HG03354 (cell line): ENCODE data around the gene CXCL3.
"Not testable (repeated sequence)": the region's sequence is repeated elsewhere in the genome, so short reads cannot be mapped to it uniquely, and the experiment has no call there.

Experiments
- ATAC-seq: cut with Tn5 transposase; IDR thresholded peaks from one replicate; pipeline ENCODE4 v1.9.1; 2021; ENCODE audit warnings: mild to moderate bottlenecking; ENCODE audit not compliant: unreplicated experiment, poor library complexity, severe bottlenecking

The CXCL3 gene

DNA sequence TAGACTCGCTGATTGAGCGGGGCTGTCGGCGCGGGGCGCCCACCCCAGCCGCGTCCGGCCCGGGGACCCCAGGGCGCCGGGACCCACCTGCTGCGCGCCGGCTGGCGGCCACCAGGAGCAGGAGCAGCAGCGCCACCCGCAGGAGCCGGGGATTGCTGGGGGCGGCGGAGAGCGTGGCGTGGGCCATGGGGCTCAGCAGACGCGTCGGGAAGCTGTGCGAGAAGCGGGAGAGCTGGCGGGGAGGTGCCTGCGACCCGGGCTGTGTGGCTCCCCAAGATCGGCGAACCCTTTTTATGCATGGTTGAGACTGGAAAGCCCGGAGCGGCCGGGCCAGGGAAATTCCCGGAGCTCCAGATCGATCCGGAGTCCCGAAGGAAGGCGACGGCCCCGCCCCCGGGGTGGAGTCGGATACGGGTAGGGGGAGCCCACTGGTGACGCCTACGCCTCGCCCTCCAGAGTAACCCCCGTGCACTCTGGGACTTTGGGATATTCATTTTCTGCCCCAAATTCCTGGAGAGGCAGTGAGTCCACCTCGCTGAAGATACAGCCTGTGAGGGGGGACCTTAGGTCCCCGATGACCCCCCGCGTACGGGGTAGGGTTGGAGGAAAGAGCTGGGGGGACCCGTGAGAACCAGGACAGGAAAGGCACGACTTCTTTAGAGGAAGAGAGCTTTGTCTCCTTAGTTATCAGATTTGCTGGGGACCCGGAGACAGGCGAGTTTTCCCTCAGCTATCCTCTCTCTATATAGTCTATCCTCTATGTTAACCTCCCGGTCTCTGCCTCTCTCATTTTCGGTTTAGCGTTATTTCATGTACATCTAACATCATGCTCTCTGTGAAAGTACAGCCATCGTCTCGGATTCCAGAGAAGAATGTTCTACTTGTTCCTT, at the start of gene CXCL3:
Gene CXCL3 (minus strand): TSS at position 265 of the 890 bp plus-strand sequence. CDS start 78 bp downstream, at position 187.
- peak; percentile 55 for ATAC-seq

DNA sequence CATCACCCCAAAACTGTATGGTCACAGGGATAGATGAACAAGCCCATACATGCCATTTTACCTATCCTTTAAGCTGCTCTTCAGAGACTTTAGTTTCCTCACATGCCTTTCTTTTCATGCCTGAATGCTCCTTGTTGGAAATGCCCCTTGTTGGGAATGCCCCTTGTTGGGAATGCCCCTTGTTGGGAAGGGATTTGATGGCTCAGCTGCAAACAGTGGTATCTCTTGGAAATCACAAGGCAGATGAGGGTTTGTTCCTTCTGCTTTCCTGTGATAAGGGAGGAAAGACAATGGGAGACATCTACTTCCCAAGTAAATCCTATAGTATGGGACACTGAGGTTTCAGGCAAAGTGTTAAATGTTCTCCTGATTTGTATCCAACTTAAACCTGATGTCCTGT, 49.0 kb upstream of the CXCL3 start:
- no peak for ATAC-seq

DNA sequence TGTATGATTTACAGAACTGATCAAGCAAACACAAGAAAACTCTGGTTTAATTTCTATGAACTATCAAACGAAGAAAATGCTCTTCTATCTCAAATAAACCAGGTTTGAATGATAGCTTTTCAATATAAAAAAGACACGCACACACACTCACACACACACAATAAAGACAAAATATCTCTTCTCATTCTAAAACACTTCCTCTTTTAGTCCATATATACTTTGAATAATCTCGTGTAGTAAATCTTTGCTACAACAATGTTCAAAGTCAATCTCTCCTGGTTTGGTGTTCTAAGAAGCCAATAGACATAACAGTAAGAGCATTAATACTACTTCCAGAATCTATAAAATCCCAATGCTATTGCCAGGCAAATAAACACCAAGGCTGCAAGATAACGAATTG, 47.2 kb upstream of the CXCL3 start:
- no peak for ATAC-seq

DNA sequence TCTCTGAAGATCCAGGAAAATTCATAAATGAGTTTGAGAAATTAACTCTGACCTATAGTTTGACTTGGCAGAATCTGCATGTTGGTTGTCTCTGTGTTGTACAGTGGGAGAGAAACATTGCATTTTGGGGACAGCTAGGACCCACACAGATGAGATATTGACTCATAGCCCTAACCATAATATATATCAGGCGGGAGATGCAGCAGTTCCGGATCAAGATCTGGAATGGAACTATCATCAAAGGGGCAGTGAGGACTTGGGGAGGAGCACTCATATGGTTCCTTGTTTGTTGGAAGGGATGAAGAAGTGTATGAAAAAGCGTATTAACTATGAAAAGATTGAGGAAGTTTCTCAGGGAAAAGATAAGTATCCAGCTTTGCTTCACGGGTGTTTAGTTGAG, 46.5 kb upstream of the CXCL3 start:
- ATAC-seq = no peak

DNA sequence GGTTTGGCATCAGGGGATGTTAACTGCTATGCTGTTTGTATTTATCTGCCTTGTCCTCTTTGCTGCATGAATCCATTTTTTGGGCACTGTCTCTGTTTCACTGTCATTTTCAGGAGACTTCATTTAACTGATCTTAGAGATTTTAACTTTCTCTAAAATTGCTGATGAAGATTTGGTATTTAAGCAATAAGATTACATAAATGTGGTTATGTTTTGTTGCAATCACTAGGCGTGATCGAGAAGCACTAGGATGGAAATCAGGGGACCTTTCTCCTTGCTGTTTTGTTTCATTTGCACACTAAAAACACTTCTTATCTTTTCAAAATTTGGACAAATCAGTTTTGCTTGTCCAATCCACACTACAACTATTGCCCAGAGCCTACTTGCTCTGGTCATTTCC, 45.1 kb upstream of the CXCL3 start:
- ATAC-seq = no peak

DNA sequence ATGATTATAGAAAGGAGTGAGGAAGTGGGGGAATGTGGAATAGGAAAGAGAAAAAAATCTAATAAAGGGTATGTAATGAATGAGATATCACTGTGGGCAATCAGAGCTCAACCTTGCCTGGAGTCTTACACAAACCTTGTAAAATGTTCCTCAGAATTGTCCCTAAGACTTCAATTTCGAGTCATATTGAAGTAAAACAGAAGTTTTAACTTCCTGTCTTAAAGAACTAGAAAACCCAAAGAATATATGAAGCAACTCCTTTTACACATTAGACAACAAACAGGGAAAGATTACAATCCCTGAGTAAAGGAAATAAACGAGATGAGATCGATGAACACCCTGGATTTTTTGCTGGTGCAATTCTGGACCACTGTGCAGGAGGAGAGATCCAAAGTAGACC, 42.5 kb upstream of the CXCL3 start:
- no peak for ATAC-seq

DNA sequence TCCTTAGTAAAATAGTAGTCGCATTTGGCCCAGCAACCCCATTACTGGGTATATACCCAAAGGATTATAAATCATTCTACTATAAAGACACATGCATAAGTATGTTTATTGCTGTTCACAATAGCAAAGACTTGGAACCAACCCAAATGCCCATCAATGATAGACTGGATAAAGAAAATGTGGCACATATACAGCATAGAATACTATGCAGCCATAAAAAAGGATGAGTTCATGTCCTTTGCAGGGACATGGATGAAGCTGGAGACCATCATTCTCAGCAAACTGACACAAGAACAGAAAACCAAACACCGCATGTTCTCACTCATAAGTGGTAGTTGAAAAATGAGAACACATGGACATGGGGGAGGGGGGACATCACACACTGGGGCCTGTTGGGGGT, 41.9 kb upstream of the CXCL3 start:
- not testable (repeated sequence) for ATAC-seq

DNA sequence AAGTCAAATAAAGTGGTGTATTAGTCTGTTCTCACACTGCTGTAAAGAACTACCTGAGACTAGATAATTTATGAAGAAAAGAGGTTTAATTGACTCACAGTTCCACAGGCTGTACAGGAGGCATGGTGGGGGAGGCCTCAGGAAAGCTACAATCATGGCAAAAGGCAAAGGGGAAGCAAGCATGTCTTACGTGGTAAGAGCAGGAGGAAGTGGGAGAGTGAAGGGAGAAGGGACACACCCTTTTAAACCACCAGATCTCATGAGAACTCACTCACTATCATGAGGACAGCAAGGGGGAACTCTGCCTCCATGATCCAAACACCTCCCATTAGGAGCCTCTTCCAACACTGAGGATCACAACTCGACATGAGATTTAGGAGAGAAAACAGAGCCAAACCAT, 40.5 kb upstream of the CXCL3 start:
- ATAC-seq = not testable (repeated sequence)

DNA sequence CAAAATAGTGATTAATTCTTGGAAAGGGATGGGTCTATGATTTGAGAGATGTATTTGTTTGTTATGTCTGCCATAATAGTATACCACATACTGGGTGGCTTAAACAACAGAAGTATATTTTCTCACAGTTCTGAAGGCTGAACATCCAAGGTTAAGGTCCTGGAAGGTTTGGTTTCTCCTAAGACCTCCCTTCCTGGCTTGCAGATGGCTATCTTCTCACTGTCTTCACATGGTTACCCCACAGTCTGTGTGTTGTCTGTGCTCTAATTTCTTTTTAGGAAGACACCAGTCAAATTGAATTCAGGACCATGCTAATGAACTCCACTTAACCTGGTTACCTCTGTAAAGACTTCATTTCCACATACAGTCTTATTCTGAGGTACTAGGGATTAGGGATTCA, 34.9 kb upstream of the CXCL3 start:
- no peak for ATAC-seq

DNA sequence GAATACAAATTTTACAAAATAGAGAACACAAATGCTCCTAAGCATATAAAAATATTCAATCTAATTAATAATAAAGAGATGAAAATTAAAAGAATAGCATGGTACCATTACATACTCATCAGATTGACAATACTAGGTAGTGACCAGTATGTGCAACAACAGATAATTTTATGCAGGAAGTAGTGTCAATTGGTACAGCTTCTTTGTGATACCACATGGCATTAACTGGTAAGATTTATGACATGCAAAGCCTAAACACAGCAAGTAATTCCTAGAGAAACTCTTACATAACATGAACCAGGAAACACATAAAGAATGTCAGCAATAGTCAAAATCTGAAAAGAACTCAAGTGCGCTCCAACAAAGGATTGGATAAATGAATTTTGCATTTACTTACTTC, 34.2 kb upstream of the CXCL3 start:
- ATAC-seq = no peak

DNA sequence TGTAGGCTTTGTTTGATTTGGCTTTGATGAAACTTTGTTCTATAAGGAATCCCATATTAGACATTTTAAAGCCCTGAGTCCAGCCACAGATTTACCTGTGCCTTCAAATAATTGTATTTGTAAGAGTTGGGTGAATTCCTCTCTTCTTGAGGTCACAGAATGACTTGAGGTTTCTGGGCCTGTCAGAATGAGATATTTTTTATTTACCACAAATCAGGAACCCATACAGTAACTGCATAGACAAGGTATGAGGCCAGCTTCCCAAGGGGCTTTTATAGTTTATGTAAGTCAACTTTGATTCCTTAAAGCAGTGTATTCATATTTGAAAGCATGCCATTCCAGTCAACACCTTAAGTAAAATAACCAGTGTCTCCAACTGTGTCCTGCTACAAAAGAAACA, 29.1 kb upstream of the CXCL3 start:
- no peak for ATAC-seq

DNA sequence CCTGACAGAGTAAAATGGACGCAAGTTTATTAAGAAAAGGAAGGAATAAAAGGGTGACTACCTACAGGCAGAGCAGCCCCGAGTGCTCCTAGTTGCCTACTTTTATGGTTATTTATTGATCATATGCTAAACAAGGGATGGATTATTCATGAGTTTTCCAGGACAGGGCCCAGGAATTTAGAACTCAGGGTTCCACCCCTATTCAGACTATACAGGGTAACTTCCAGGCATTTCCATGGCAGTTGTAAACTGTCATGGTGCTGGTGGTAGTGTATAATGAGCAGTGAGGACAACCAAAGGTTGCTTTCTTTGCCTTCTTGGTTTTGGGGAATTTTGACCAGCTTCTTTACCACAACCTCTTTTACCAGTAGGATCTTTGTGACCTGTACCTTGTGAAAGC, 27.7 kb upstream of the CXCL3 start:
- no peak for ATAC-seq

DNA sequence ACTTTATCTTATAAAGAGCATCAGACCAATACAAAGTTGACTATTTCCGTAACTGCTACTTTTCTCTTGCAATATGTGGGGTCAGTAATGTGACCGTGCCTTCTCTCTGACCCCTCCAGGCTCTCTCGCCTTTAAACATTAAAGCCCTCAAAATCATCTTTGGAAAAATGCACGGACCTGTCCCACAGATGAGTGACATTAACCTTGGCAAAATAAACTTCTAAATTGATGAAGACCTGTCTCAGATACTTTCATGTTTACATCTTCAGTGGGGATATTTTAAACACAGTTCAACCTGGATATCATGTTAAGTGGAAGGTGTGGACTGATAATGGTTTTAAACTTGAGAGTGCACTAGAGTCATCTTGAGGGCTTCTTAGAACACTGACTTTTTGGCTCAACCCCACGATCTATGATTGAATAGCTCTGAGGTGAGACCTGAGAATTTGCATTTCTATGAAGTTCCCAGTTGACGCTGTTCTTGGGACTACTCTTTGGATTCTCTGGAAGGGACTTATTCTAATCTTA, 26.7 kb upstream of the CXCL3 start:
- no peak for ATAC-seq

DNA sequence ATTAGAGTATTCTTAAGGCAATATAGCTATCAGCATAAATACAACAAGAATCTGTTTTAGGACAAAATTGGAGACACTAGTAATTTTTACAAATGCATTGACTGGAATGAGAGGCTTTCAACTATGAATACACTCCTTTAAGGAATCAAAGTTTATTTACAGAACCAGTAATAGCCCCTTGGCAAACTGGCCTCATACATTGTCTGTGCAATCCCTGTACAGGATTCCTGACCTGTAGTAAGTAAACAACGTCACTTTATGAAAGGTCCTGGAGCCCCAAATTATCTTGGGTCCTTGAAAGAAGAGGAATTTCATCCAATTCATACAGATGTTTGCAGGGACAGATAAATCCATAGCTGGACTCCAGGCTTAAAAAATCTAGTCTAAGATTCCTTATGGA, 25.4 kb upstream of the CXCL3 start:
- ATAC-seq = no peak

DNA sequence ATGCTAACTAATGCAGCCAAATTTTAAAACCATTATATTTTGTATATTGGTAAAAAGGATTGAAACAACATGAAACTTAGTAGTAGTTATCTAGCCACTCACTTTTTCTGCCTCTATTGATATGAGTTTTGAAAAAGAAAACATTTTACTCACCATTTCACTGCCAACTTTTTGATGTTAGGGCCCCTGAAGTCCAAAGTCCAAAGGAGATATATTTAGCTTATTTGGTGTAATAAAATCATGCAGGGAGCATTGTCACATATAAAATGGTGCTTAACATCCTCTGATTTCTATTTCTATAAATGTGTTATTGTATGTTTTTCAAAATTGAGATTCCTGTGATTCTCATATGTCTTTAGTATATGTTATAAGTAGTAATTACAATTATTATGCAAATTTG, 24.5 kb upstream of the CXCL3 start:
- no peak for ATAC-seq

DNA sequence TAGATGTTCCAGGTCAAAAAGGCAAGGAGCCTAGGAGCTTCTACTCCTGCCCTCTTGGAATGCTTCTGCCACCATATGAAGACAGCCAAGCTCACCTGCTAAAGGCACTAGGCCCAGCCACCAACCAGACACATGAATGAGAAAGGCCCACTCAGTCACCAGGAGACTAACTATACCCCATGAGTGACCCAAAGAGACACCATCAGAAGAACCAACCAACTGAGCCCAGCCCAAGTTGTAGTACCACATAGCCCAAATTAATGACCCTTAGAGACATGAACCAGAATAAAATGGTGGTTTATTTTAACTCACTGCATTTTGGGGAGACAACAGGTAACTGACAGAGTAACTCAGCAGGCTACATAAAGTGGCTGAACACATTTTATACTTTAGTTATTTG, 22.9 kb upstream of the CXCL3 start:
- ATAC-seq = no peak

DNA sequence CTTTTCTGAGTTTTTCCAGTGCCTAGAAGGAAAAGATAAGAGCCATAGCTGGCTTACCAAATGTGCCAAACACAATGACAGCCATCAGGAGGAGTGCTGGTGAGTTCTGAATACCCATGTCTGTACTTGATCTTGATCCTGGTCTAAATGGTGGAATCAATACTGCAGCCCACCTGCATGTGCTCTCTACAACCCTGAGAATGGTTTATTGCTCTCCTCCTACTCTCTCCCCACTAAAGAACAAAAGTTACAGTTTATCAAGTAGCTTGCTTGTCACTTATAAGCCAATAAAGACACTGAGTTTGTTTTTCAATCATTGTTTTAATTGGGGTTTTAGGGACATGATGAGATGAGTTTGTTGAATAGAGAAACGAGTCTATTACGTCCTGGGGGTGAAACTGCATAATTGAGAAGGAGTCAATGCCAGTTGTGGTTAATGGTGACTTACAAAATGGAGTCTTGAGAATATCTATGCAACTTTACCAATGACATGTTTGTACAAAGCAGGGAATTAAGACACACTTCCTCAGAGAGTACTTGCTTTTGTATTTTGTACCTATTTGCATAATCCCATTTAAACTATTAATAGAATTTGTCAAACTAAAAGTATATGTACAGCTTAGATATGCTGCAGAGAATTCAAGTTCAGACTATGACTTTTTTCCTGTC, 20.8 kb upstream of the CXCL3 start:
- no peak for ATAC-seq

DNA sequence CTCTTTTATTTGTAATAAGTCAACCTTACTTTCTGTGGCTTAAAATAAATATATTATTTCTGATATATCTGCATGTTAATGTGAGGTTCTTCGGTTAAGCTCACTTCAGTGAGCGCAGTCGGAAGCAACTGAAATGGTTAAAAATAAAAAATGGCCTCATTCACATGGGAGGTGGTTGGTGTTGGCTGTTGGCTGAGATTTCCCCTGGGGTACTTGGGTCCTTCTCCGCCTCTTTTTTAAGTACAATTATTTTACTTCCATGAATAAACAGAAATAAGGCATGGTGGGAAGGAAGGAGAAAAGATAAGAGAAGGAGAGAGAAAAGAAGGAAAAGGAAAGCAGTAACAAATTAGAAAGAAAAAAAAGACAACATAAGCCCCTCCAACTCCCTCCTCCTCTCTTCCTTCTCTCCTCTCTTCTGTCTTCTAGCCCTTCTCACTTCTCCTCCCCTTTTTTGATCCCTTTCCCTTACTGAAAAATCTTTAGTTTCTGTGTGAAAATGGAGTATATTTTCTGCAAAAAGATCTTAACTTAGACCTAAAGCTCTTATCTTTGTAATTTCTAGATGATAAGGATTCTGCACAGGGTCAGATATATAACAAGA, 19.7 kb upstream of the CXCL3 start:
- no peak for ATAC-seq

DNA sequence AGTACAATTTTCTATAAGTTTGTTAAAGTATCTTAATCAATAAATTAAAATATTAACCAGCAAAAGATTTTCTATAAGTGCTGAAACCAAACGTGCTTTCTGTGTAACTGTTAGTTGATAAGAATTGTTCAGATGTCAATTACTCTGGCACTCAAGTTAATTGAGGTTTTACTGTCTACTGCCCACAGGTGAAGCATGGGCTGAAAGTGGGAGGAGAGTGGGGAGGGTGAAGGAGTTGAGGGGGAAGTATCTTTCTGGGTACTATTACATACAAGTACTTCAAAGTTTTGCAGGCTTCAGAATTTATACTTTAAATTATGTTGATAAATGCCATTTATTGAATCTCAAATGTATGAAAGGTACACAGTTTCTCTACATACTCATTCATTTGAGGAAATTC, 19.1 kb upstream of the CXCL3 start:
- no peak for ATAC-seq

DNA sequence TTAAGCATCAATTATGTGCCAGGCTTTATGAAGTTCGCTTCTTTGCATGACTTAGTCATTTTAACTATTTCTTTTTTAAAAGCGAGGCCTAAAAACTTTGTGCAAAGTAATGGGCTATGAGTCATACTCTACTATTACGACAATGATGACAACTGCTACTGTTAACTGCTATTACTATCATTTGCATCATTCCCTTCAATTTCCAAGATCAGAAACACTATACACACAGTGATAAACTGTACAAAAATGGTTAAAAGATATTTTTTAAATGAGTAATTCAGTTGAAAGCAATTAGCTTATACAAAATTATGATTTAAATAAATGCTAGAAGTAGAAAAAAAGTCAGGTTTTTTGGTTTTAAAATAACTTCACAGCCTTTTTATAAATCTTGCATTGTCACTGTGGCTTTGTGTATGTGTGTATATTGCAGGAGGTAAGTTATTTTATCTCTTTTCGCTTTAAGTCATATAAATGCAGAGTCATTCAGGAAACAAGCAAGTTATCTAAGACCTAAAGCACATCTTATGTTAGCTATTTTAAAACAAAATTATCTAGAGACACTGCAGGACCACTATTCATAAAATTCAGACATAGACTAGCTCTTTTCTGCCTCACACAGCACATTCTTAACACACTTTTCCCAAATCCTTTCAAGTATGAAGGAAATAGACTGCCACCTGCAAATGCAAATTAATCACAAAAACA, 18.5 kb upstream of the CXCL3 start:
- ATAC-seq = no peak
